HepG2 (cell line): ENCODE results near the gene ZNF714. TPM values are rescaled to one million over a fixed set of nuclear protein-coding genes. Genes with fewer than 3 reads are reported as not detected.

Experiments used
- ATAC-seq: fragments of 200-7000 bp; cut with Tn5 transposase; 3 replicates; pipeline ENCODE4 v1.9.1; 2020; ENCODE audit warnings: mild to moderate bottlenecking, moderate library complexity
- BruUV-seq: library from RNA; stranded (reverse); fragments of 400-500 nt; replicated peaks from 2 replicates; lab custom pipeline; 2021; lab: Mats Ljungman, UMichigan
- CTCF ChIA-PET: fragments of 300-600 bp; formaldehyde crosslinking; extraction: SDS; loops from one replicate; lab custom pipeline; 2021; ENCODE audit warnings: low total read pairs, inconsistent platforms, low intra/inter-chr PET ratio; lab: Yijun Ruan, JAX
- POLR2A ChIA-PET: fragments of 350-600 bp; sonication (Branson Sonifier 250); formaldehyde crosslinking; loops from one replicate; lab custom pipeline; 2020; ENCODE audit warnings: antibody characterized with exemption, inconsistent platforms; lab: Yijun Ruan, JAX
- DNase-seq: peaks from one replicate; pipeline ENCODE4 v3.0.0-alpha.2; 2015; ENCODE audit warnings: low spot score
- FAIRE-seq: peaks from 3 replicates; lab custom pipeline; 2011; peaks lifted over from hg19 to GRCh38; lab: Jason Lieb, UNC
- H2AFZ ChIP-seq: one replicate; pipeline ENCODE4 v1.6.1; 2011; ENCODE audit warnings: low read length, inconsistent platforms
- H3K27ac ChIP-seq: fragments of 300-600 bp; 3 replicates; pipeline ENCODE4 v1.8.0; 2011; ENCODE audit warnings: mixed run types, mild to moderate bottlenecking, mixed read lengths, low read length, inconsistent platforms; ENCODE audit not compliant: insufficient read depth; ENCODE audit errors: extremely low read length
- H3K27me3 ChIP-seq, 2 experiments: fragments of 200-600 bp in 1 of 2; 2 replicates in 1 of 2; 3 replicates in 1 of 2; pipeline versions ENCODE4 v1.6.0 to v1.8.0; 2011; ENCODE audit warnings: low read length in 2 of 2, mild to moderate bottlenecking in 2 of 2, moderate library complexity in 2 of 2, inconsistent platforms in 1 of 2; ENCODE audit not compliant: insufficient read depth in 2 of 2, control insufficient read depth in 1 of 2
- H3K36me3 ChIP-seq, 2 experiments: fragments of 200-600 bp in 1 of 2; replicated peaks in 1 of 2; 2 replicates in 1 of 2; 3 replicates in 1 of 2; pipeline versions ENCODE4 v1.5.1 to v1.8.0; 2011; ENCODE audit warnings: low read length in 2 of 2, inconsistent platforms in 1 of 2; ENCODE audit not compliant: insufficient read depth in 2 of 2, control insufficient read depth in 1 of 2
- H3K4me1 ChIP-seq: 2 replicates; pipeline ENCODE4 v1.5.1; 2012; ENCODE audit warnings: low read length, inconsistent platforms; ENCODE audit not compliant: insufficient read depth
- H3K4me2 ChIP-seq: 2 replicates; pipeline ENCODE4 v1.6.0; 2011; ENCODE audit warnings: low read depth, low read length, inconsistent platforms
- H3K4me3 ChIP-seq, 3 experiments: fragments of 200-600 bp in 1 of 3; sonication (generic), shearing (Covaris generic) in 1 of 3; replicated peaks in 1 of 3; 2 replicates each; pipeline ENCODE4 v1.5.1; 2011 to 2016; ENCODE audit warnings: low read length in 3 of 3, inconsistent platforms in 2 of 3, low read depth in 2 of 3, mild to moderate bottlenecking in 2 of 3, control low read depth in 1 of 3, mixed read lengths in 1 of 3; ENCODE audit not compliant: insufficient read depth in 1 of 3
- H3K79me2 ChIP-seq: one replicate; pipeline ENCODE4 v1.6.1; 2011; ENCODE audit warnings: low read length, inconsistent platforms; ENCODE audit not compliant: insufficient read depth
- H3K9ac ChIP-seq: 2 replicates; pipeline ENCODE4 v1.6.0; 2011; ENCODE audit warnings: mild to moderate bottlenecking, low read depth, low read length, inconsistent platforms; ENCODE audit not compliant: insufficient read depth
- H3K9me3 ChIP-seq: 2 replicates; pipeline ENCODE4 v1.5.1; 2012; ENCODE audit warnings: mild to moderate bottlenecking, low read length
- H4K20me1 ChIP-seq: 2 replicates; pipeline ENCODE4 v1.6.0; 2011; ENCODE audit warnings: inconsistent platforms, mild to moderate bottlenecking, low read length, moderate library complexity; ENCODE audit not compliant: insufficient read depth
- AHDC1 ChIP-seq: sonication (generic); formaldehyde crosslinking; IDR thresholded peaks from 2 replicates; pipeline ENCODE4 v1.5.1; 2020; ENCODE audit warnings: mild to moderate bottlenecking, missing genetic modification reagents, borderline replicate concordance
- GFI1 ChIP-seq: sonication (generic); formaldehyde crosslinking; IDR thresholded peaks from 2 replicates; pipeline ENCODE4 v1.5.0; 2020; ENCODE audit warnings: missing genetic modification reagents, mild to moderate bottlenecking, borderline replicate concordance
- NR2F2 ChIP-seq: IDR thresholded peaks from 2 replicates; pipeline ENCODE4 v1.6.1; 2012; ENCODE audit warnings: low read depth, inconsistent platforms, borderline replicate concordance
- RFX3 ChIP-seq: IDR thresholded peaks from 2 replicates; pipeline ENCODE4 v1.6.1; 2016; ENCODE audit warnings: missing biosample characterization, missing genetic modification reagents
- RNF2 ChIP-seq: fragments of 450-650 bp; conservative IDR thresholded peaks from 2 replicates; pipeline ENCODE4 v1.6.1; 2016; ENCODE audit warnings: low read depth
- SRSF4 ChIP-seq: fragments of 200-400 bp; formaldehyde crosslinking; IDR thresholded peaks from one replicate; pipeline ENCODE4 v1.6.1; 2018; ENCODE audit warnings: mild to moderate bottlenecking, low read depth, low read length, moderate library complexity; ENCODE audit not compliant: poor library complexity, severe bottlenecking
- THYN1 ChIP-seq: sonication (generic); formaldehyde crosslinking; IDR thresholded peaks from 2 replicates; pipeline ENCODE4 v1.8.1; 2023; ENCODE audit warnings: low read depth, mild to moderate bottlenecking, moderate library complexity, missing genetic modification reagents, borderline replicate concordance
- XBP1 ChIP-seq: sonication (generic); formaldehyde crosslinking; IDR thresholded peaks from 2 replicates; pipeline ENCODE4 v1.5.0; 2020; ENCODE audit warnings: missing genetic modification reagents
- ZBTB38 ChIP-seq: sonication (generic); formaldehyde crosslinking; IDR thresholded peaks from 2 replicates; pipeline ENCODE4 v1.5.1; 2020; ENCODE audit warnings: mild to moderate bottlenecking, missing genetic modification reagents
- ZIK1 ChIP-seq: sonication (generic); formaldehyde crosslinking; IDR thresholded peaks from 2 replicates; pipeline ENCODE4 v1.5.0; 2020; ENCODE audit warnings: mild to moderate bottlenecking, low read depth, missing genetic modification reagents, borderline replicate concordance
- ZNF616 ChIP-seq: sonication (generic); formaldehyde crosslinking; IDR thresholded peaks from 2 replicates; pipeline ENCODE4 v1.5.0; 2020; ENCODE audit warnings: low read depth, mild to moderate bottlenecking, missing genetic modification reagents
- ZSCAN22 ChIP-seq: sonication (generic); formaldehyde crosslinking; IDR thresholded peaks from 2 replicates; pipeline ENCODE4 v1.4.0; 2020; ENCODE audit warnings: mild to moderate bottlenecking, missing genetic modification reagents
- WGBS: methylation state at CpG from one replicate; pipeline ENCODE4 v1.1.6; 2017; ENCODE audit warnings: low lambda C conversion rate; 5-methylcytosine and 5-hydroxymethylcytosine counted together
- in situ Hi-C: cut with HindIII; loops from 2 replicates; pipeline ENCODE4 v1.10.0; 2017; ENCODE audit warnings: low pct_unique_long_range_greater_than_20kb; ENCODE audit not compliant: extremely low pct_ligation_motif_present
- intact Hi-C: fragments of 100-400 bp; cut with micrococcal nuclease; formaldehyde crosslinking; loops from one replicate; pipeline ENCODE4 v1.10.0; 2022; ENCODE audit not compliant: unreplicated experiment
- polyA plus RNA-seq, 8 experiments: library from polyadenylated mRNA; depleted of rRNA in 3 of 8; stranded (reverse) in 7 of 8; unstranded in 1 of 8; fragments of >200 nt; fragmentation: Illumina TruSeq in 4 of 8; extraction: Trizol in 4 of 8; gene quantifications; 2 replicates each; pipeline versions ENCODE4 v1.2.1 to v1.2.3, GENCODE V29; 2011 to 2016; ENCODE audit warnings: low read depth in 4 of 8, missing spikeins in 1 of 8, mixed read lengths in 1 of 8; ENCODE audit not compliant: insufficient read depth in 1 of 8
- total RNA-seq, 5 experiments: library from RNA; depleted of rRNA; stranded (reverse); fragments of >200 nt; fragmentation: Illumina TruSeq; extraction: Trizol; gene quantifications; 2 replicates each; pipeline ENCODE4 v1.2.3, GENCODE V29; 2016; ENCODE audit warnings: low read depth in 1 of 5
- TF ChIP-seq, protein P1 (sequence below): sonication (generic); formaldehyde crosslinking; IDR thresholded peaks from 2 replicates; pipeline ENCODE4 v1.4.0; 2020; ENCODE audit warnings: missing genetic modification reagents, mild to moderate bottlenecking, borderline replicate concordance
- TF ChIP-seq, protein P2 (sequence below): IDR thresholded peaks from 2 replicates; pipeline ENCODE4 v1.6.1; 2016; ENCODE audit warnings: low read depth, control low read depth

Gene ZNF714
- total and polyA plus RNA-seq, 2 of the 13 experiments (the other 11 are each of a cell fraction or from before 2014, with no cell fraction given), result 6.7 to 27.8 TPM

GRCh38 chr19:21164541-21164940 lies 82.5 kb downstream of the ZNF714 start:
- Histone ChIP-seq H3K4me1 (no peaks in the 10 kb centered on the region), H3K9me3 (no peaks in the 10 kb centered on the region), H3K27me3 (no peaks in the 10 kb centered on the region), H3K4me2 (no peak overlapping the region), H4K20me1 (no peaks in the 10 kb centered on the region), H3K79me2 (peaks cover 23% of the 10 kb centered on the region), H3K27ac (no peak overlapping the region), H2AFZ (no peak overlapping the region), H3K4me3 (no peak overlapping the region), H3K9ac (no peak overlapping the region), H3K36me3 (peaks cover 2 to 13% of the 10 kb centered on the region in 2 experiments; a peak in 4 of 5 replicates)
- ChIA-PET POLR2A (no interaction called here), CTCF (no interaction called here)
- intact Hi-C loops, result no loop called here
- BruUV-seq, result no TSS peak
- in situ Hi-C loops, result no loop called here
- 99% methylated on average over 5 of the region's 5 CpGs for WGBS
- DNase-seq (no peak), FAIRE-seq (no peak), ATAC-seq (no peak)
- TF ChIP-seq GFI1 (CRISPR knock-in tag), result no peak
- TF ChIP-seq XBP1 (CRISPR knock-in tag), result no peak
- TF ChIP-seq ZNF616 (CRISPR knock-in tag), result no peak
- TF ChIP-seq ZIK1 (CRISPR knock-in tag), result no peak
- no peak for TF ChIP-seq THYN1 (CRISPR knock-in tag)
- TF ChIP-seq, protein P1, sequence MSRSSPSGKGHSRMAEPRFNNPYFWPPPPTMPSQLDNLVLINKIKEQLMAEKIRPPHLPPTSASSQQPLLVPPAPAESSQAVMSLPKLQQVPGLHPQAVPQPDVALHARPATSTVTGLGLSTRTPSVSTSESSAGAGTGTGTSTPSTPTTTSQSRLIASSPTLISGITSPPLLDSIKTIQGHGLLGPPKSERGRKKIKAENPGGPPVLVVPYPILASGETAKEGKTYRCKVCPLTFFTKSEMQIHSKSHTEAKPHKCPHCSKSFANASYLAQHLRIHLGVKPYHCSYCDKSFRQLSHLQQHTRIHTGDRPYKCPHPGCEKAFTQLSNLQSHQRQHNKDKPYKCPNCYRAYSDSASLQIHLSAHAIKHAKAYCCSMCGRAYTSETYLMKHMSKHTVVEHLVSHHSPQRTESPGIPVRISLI (CRISPR knock-in tag), result no peak
- no peak for TF ChIP-seq RFX3 (CRISPR knock-in tag)
- TF ChIP-seq, protein P2, sequence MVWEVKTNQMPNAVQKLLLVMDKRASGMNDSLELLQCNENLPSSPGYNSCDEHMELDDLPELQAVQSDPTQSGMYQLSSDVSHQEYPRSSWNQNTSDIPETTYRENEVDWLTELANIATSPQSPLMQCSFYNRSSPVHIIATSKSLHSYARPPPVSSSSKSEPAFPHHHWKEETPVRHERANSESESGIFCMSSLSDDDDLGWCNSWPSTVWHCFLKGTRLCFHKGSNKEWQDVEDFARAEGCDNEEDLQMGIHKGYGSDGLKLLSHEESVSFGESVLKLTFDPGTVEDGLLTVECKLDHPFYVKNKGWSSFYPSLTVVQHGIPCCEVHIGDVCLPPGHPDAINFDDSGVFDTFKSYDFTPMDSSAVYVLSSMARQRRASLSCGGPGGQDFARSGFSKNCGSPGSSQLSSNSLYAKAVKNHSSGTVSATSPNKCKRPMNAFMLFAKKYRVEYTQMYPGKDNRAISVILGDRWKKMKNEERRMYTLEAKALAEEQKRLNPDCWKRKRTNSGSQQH, result no peak
- TF ChIP-seq ZBTB38 (CRISPR knock-in tag), result no peak
- no peak for TF ChIP-seq RNF2
- TF ChIP-seq ZSCAN22 (CRISPR knock-in tag), result no peak
- TF ChIP-seq NR2F2, result no peak
- no peak for TF ChIP-seq SRSF4
- TF ChIP-seq AHDC1 (CRISPR knock-in tag), result no peak
